ENCODE measurements around the gene KCNMA1.
"Not testable (repeated sequence)": the region's sequence is repeated elsewhere in the genome, so short reads cannot be mapped to it uniquely, and the experiment has no call there.

KCNMA1 gene

GRCh38 chr10:77371848-77372799 lies 265.5 kb downstream of the KCNMA1 start:
- DNase-seq (ENCODE audit: low read depth in 3 of 3), result no peak

- no peak for DNase-seq (ENCODE audit: low read depth in 3 of 3)
Measured at GRCh38 chr10:77371421-77371820, 266.2 kb downstream of the KCNMA1 start.

GRCh38 chr10:77368006-77368405 lies 269.6 kb downstream of the KCNMA1 start:
- DNase-seq (ENCODE audit: low read depth in 3 of 3), result no peak

GRCh38 chr10:77363210-77363609 lies 274.4 kb downstream of the KCNMA1 start:
- DNase-seq (ENCODE audit: low read depth in 3 of 3), result no peak

- DNase-seq (ENCODE audit: low read depth in 3 of 3), result no peak
Measured at GRCh38 chr10:77361831-77362230, 275.8 kb downstream of the KCNMA1 start.

GRCh38 chr10:77361426-77361825 lies 276.2 kb downstream of the KCNMA1 start:
- DNase-seq (ENCODE audit: low read depth in 3 of 3), result no peak

- DNase-seq (ENCODE audit: low read depth in 3 of 3), result no peak
Measured at GRCh38 chr10:77360835-77361234, 276.8 kb downstream of the KCNMA1 start.

- no peak for DNase-seq (ENCODE audit: low read depth in 3 of 3)
Measured at GRCh38 chr10:77359950-77360520, 277.6 kb downstream of the KCNMA1 start.

GRCh38 chr10:77359287-77359691 lies 278.3 kb downstream of the KCNMA1 start:
- no peak for DNase-seq (ENCODE audit: low read depth in 3 of 3)

- no peak for DNase-seq (ENCODE audit: low read depth in 3 of 3)
Measured at GRCh38 chr10:77358656-77359055, 279.0 kb downstream of the KCNMA1 start.

- DNase-seq (ENCODE audit: low read depth in 3 of 3), result no peak
Measured at GRCh38 chr10:77357611-77358310, 279.8 kb downstream of the KCNMA1 start.

- DNase-seq (ENCODE audit: low read depth in 3 of 3), result no peak
Measured at GRCh38 chr10:77357185-77357584, 280.4 kb downstream of the KCNMA1 start.

GRCh38 chr10:77355844-77356243 lies 281.8 kb downstream of the KCNMA1 start:
- no peak for DNase-seq (ENCODE audit: low read depth in 3 of 3)

- DNase-seq (ENCODE audit: low read depth in 3 of 3), result no peak
Measured at GRCh38 chr10:77351386-77351785, 286.2 kb downstream of the KCNMA1 start.

GRCh38 chr10:77350711-77351119 lies 286.9 kb downstream of the KCNMA1 start:
- DNase-seq (ENCODE audit: low read depth in 3 of 3), result no peak

GRCh38 chr10:77350134-77350533 lies 287.5 kb downstream of the KCNMA1 start:
- no peak for DNase-seq (ENCODE audit: low read depth in 3 of 3)

GRCh38 chr10:77349226-77349625 lies 288.4 kb downstream of the KCNMA1 start:
- no peak for DNase-seq (ENCODE audit: low read depth in 3 of 3)

GRCh38 chr10:77348751-77349150 lies 288.9 kb downstream of the KCNMA1 start:
- no peak for DNase-seq (ENCODE audit: low read depth in 3 of 3)

- DNase-seq (ENCODE audit: low read depth in 3 of 3), result no peak
Measured at GRCh38 chr10:77348082-77348481, 289.5 kb downstream of the KCNMA1 start.

- DNase-seq (ENCODE audit: low read depth in 3 of 3), result no peak
Measured at GRCh38 chr10:77347052-77347451, 290.6 kb downstream of the KCNMA1 start.

GRCh38 chr10:77341055-77341454 lies 296.6 kb downstream of the KCNMA1 start:
- no peak for DNase-seq (ENCODE audit: low read depth in 3 of 3)

- DNase-seq (ENCODE audit: low read depth in 3 of 3), result not testable (repeated sequence)
Measured at GRCh38 chr10:77339872-77340271, 297.7 kb downstream of the KCNMA1 start.

- no peak for DNase-seq (ENCODE audit: low read depth in 3 of 3)
Measured at GRCh38 chr10:77339166-77339565, 298.4 kb downstream of the KCNMA1 start.

Data from stimulated activated CD4-positive, alpha-beta T cell treated with anti-CD3 and anti-CD28 coated beads, TNF-alpha, amount 100 ng/mL, for 4 hours (primary cell).